Tibial nerve (tissue), 4 donors: ENCODE results near the gene AMELX. TPM values are rescaled to one million over a fixed set of nuclear protein-coding genes. Genes with fewer than 3 reads are reported as not detected.

Source experiments
- DNase-seq, 2 donors: peaks; one replicate each; pipeline ENCODE4 v3.0.0-alpha.2; 2019; ENCODE audit warnings: low spot score in 2 of 2
- H3K27ac ChIP-seq, 4 donors: fragments of 200-600 bp; sonication (generic) in 3 of 4; one replicate each; pipeline ENCODE4 v1.5.1; 2017 to 2019; ENCODE audit warnings: mild to moderate bottlenecking in 1 of 4
- H3K27me3 ChIP-seq, 2 donors: fragments of 200-600 bp; sonication (generic) in 1 of 2; one replicate each; pipeline versions ENCODE4 v1.5.1 to v1.6.0; 2017 to 2019
- H3K36me3 ChIP-seq, 3 donors: fragments of 200-600 bp; sonication (generic); one replicate each; pipeline ENCODE4 v1.5.1; 2018 to 2019
- H3K4me1 ChIP-seq, 4 donors: fragments of 200-600 bp; sonication (generic) in 3 of 4; one replicate each; pipeline ENCODE4 v1.5.1; 2017 to 2019
- H3K4me3 ChIP-seq, 4 donors: fragments of 200-600 bp; sonication (generic) in 3 of 4; one replicate each; pipeline ENCODE4 v1.5.1; 2017 to 2019; ENCODE audit warnings: mild to moderate bottlenecking in 1 of 4, moderate library complexity in 1 of 4
- H3K9me3 ChIP-seq, 4 donors: fragments of 200-600 bp; sonication (generic) in 3 of 4; one replicate each; pipeline ENCODE4 v1.5.1; 2017 to 2019
- EP300 ChIP-seq, 2 donors: sonication (generic); formaldehyde crosslinking; IDR thresholded peaks; one replicate each; pipeline ENCODE4 v1.6.1; 2017; ENCODE audit warnings: antibody characterized with exemption in 2 of 2, mild to moderate bottlenecking in 1 of 2
- POLR2A ChIP-seq, 2 donors: fragments of 450-650 bp; IDR thresholded peaks; one replicate each; pipeline ENCODE4 v1.6.1; 2017; ENCODE audit warnings: antibody characterized with exemption in 2 of 2, mild to moderate bottlenecking in 2 of 2, moderate library complexity in 2 of 2
- WGBS, 2 donors: methylation state at CpG; one replicate each; pipeline ENCODE4 v1.1.5; 2018; 5-methylcytosine and 5-hydroxymethylcytosine counted together
- total RNA-seq, 4 donors: library from RNA; depleted of rRNA; stranded (reverse); fragments of >200 nt; gene quantifications; one replicate each; pipeline ENCODE4 v1.1.0, GENCODE V29; 2016
- TF ChIP-seq, protein P1 (sequence below), 5 experiments: fragments of 200-600 bp in 3 of 5; fragments of 450-650 bp in 2 of 5; sonication (generic) in 3 of 5; IDR thresholded peaks; one replicate each; pipeline ENCODE4 v1.5.1; 2016 to 2019; ENCODE audit warnings: antibody characterized with exemption in 5 of 5, mild to moderate bottlenecking in 3 of 5, moderate library complexity in 2 of 5

Gene AMELX
- total RNA-seq, result not detected

DNA sequence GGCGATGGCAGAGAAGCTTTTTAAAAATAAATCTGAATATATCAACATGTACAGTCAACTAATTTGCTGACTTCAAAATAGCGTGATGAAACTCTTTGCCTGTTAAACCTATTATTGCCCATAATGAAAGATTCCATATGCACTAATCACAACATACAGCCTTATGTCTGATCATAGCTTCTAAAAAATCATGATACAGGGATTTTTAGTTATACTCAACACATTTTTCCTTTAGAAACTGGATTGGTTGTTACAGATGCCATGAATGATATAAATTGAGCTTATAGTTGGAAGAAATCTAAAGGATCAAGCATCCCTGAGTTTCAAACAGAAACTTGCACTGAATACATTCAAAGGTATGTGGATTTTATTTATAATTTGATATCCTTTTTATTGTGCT, at the start of gene AMELX:
Gene AMELX, plus strand, starts transcription at position 301 of the 400 bp plus-strand sequence. CDS start 1,376 bp downstream, outside the sequence.
- Histone ChIP-seq H3K4me3 (no peak within 1 kb of the TSS), H3K36me3 (no peaks in the 10 kb centered on the region), H3K4me1 (no peaks in the 10 kb centered on the region), H3K27me3 (no peaks in the 10 kb centered on the region), H3K9me3 (no peaks in the 10 kb centered on the region), H3K27ac (no peak within 1 kb of the TSS)
- TF ChIP-seq POLR2A (IDR thresholded peaks at IDR 0.05), result no peak
- TF ChIP-seq EP300 (IDR thresholded peaks at IDR 0.05), result no peak
- TF ChIP-seq, protein P1, sequence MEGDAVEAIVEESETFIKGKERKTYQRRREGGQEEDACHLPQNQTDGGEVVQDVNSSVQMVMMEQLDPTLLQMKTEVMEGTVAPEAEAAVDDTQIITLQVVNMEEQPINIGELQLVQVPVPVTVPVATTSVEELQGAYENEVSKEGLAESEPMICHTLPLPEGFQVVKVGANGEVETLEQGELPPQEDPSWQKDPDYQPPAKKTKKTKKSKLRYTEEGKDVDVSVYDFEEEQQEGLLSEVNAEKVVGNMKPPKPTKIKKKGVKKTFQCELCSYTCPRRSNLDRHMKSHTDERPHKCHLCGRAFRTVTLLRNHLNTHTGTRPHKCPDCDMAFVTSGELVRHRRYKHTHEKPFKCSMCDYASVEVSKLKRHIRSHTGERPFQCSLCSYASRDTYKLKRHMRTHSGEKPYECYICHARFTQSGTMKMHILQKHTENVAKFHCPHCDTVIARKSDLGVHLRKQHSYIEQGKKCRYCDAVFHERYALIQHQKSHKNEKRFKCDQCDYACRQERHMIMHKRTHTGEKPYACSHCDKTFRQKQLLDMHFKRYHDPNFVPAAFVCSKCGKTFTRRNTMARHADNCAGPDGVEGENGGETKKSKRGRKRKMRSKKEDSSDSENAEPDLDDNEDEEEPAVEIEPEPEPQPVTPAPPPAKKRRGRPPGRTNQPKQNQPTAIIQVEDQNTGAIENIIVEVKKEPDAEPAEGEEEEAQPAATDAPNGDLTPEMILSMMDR (IDR thresholded peaks at IDR 0.05), result no peak
- WGBS, 2 donors, result 72 to 84% methylated on average over 2 of the region's 2 CpGs
- no peak for DNase-seq

DNA sequence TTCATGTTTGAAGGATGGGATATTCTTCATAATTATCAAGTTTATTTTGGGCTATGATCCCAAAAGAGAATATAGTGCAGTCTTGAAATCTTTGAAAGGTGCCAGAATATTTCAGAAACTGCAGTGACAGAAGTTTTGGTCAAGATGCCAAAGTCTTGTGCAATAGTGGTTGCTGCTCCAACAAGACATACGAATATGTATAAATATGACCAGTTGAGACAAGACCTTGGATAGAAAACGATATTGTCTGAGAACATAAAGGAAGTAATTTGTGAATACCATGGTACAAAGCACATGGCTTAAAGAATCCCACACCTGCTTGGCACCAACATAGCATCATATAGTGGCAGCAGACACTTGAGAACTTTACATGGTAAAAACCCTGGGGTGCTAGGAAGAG, 48.6 kb upstream of the AMELX start:
- peak in 1 of 2 donors; percentile 61 for DNase-seq
- 40 to 47% methylated on average over 2 of the region's 2 CpGs for WGBS, 2 donors
- H3K27ac ChIP-seq, result no peak overlapping the region

DNA sequence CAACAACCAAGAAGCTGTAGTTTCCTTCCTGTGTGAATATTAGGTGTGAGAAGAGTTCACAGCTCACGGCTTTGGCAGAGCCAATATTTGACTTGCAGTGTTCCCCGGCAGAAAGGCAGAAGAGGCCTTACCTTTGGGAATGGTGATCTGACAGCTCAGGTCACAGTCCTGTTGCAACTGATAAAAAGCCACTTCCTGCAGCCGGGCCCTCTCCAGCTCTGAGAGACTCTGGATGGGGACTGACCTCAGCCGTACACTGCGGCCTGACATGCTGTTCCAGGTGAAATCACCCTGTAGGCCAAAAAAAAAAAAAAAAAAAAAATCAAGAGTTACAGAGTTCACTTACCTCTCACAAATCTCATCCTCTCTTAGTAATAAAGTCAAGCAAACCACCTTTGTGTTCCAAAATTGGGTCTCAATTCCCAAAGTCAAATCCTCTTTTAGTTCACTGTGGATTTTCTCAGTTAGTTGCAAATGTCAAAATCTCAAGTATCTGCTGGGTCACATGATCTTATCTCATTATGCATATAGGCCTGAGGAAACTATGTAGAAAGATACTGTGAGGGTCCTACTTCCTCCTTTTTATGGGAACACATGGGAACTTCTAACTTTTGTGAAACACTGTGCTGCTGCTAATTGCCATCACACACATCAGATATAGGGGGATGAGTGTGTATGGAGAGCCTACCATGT, 38.6 kb upstream of the AMELX start:
- H3K36me3 ChIP-seq, result no peaks in the 10 kb centered on the region
- H3K4me3 ChIP-seq, result no peak overlapping the region
- H3K9me3 ChIP-seq, result no peaks in the 10 kb centered on the region
- H3K27me3 ChIP-seq, result no peaks in the 10 kb centered on the region
- 79 to 87% methylated on average over 5 of the region's 5 CpGs for WGBS, 2 donors
- no peak for DNase-seq
- TF ChIP-seq, protein P1 (IDR thresholded peaks at IDR 0.05), result no peak
- TF ChIP-seq POLR2A (IDR thresholded peaks at IDR 0.05) (no peak), EP300 (IDR thresholded peaks at IDR 0.05) (no peak)
- H3K4me1 ChIP-seq, result no peaks in the 10 kb centered on the region
- no peak overlapping the region for H3K27ac ChIP-seq

More for the DNA sequence above, 48.6 kb upstream of the AMELX start:
- H3K36me3 ChIP-seq, result no peaks in the 10 kb centered on the region
- no peaks in the 10 kb centered on the region for H3K4me1 ChIP-seq
- H3K27me3 ChIP-seq, result no peaks in the 10 kb centered on the region
- TF ChIP-seq, protein P1 (IDR thresholded peaks at IDR 0.05), result no peak
- no peak for TF ChIP-seq POLR2A (IDR thresholded peaks at IDR 0.05)
- peak in 1 of 2 donors; percentile 19 for TF ChIP-seq EP300 (IDR thresholded peaks at IDR 0.05)
- H3K9me3 ChIP-seq, result no peaks in the 10 kb centered on the region
- no peak overlapping the region for H3K4me3 ChIP-seq

DNA sequence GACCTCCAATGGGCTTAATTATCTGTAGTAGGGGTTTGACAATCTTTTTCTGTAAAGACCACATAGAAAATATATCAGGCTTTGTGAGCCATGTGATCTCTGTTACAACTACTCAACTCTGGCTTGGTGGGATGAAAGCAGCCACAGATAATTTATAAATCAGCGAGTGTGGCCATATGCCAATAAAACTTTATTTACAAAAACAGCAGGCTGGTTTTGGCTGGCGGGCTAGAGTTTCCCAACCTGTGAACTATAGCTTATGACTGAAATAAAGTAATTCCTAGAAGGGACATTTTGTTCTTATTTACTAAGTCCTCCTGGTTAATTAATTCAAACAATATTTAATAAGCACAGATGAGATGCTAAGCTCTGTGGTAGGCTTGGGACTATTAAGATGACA, 35.9 kb upstream of the AMELX start:
- Histone ChIP-seq H3K4me1 (no peaks in the 10 kb centered on the region), H3K9me3 (no peaks in the 10 kb centered on the region), H3K4me3 (no peak overlapping the region), H3K36me3 (no peaks in the 10 kb centered on the region), H3K27ac (no peak overlapping the region), H3K27me3 (no peaks in the 10 kb centered on the region)
- DNase-seq, result no peak
- WGBS, 2 donors, result 82 to 95% methylated on average over 2 of the region's 2 CpGs
- TF ChIP-seq, protein P1 (IDR thresholded peaks at IDR 0.05), result no peak
- TF ChIP-seq EP300 (IDR thresholded peaks at IDR 0.05), result no peak
- TF ChIP-seq POLR2A (IDR thresholded peaks at IDR 0.05), result no peak

DNA sequence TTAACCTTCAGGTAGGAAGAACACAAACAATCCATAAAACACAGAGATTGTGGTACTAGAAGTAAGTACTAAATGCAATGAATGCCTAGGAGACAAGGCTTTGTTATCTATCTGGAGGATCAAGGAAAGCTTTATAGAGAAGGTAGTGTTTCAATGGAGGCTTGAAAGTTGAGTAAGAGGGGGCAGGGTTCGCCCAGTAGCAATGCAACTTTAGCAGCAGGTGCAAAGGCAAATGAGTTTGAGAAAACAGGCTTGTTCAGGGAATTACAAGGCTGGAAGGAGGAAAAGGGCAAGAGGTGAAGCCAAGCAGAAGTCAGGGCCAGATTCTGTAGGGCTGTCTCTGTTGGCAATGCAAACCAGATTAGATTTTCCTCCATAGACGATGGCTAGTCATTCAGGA, 35.5 kb upstream of the AMELX start:
- Histone ChIP-seq H3K9me3 (no peaks in the 10 kb centered on the region), H3K36me3 (no peaks in the 10 kb centered on the region), H3K27me3 (no peaks in the 10 kb centered on the region), H3K4me3 (no peak overlapping the region), H3K27ac (no peak overlapping the region), H3K4me1 (no peaks in the 10 kb centered on the region)
- 72 to 76% methylated on average over 2 of the region's 2 CpGs for WGBS, 2 donors
- DNase-seq, result no peak
- TF ChIP-seq POLR2A (IDR thresholded peaks at IDR 0.05) (no peak), EP300 (IDR thresholded peaks at IDR 0.05) (no peak)
- TF ChIP-seq, protein P1 (IDR thresholded peaks at IDR 0.05), result no peak
